CD4-positive, alpha-beta T cell treated with Interferon gamma for 1 hour (primary cell): ENCODE measurements around the gene MBD4.
"Not testable (repeated sequence)": the region's sequence is repeated elsewhere in the genome, so short reads cannot be mapped to it uniquely, and the experiment has no call there.

Experiments used
- DNase-seq: peaks from one replicate; pipeline ENCODE4 v3.0.0-alpha.2; 2020

MBD4 gene

GRCh38 chr3:129439817-129440617 is at the start of gene MBD4, which contains the start of gene IFT122:
TSS of gene MBD4 (minus strand) at chr3:129439948. CDS start at chr3:129439833, 115 bp downstream.
TSS of gene IFT122 (plus strand) at chr3:129440224. CDS start at chr3:129440331, 107 bp downstream.
- peak; percentile 100 for DNase-seq

- DNase-seq = not testable (repeated sequence)
These were observed 49.5 kb upstream of the MBD4 start for GRCh38 chr3:129489258-129489657.

GRCh38 chr3:129487868-129488335 is 48.2 kb upstream of the MBD4 start:
- not testable (repeated sequence) for DNase-seq

GRCh38 chr3:129487183-129487867 is 47.6 kb upstream of the MBD4 start:
- DNase-seq = no peak

- no peak for DNase-seq
These were observed 46.9 kb upstream of the MBD4 start for GRCh38 chr3:129486664-129487035.

GRCh38 chr3:129485721-129486663 is 46.2 kb upstream of the MBD4 start:
- DNase-seq = no peak

- DNase-seq = not testable (repeated sequence)
These were observed 45.4 kb upstream of the MBD4 start for GRCh38 chr3:129485146-129485545.

GRCh38 chr3:129483870-129484269 is 44.1 kb upstream of the MBD4 start:
- no peak for DNase-seq

GRCh38 chr3:129482721-129483120 is 43.0 kb upstream of the MBD4 start:
- DNase-seq = no peak

GRCh38 chr3:129481766-129482332 is 42.1 kb upstream of the MBD4 start:
- DNase-seq = peak; percentile 69

GRCh38 chr3:129481225-129481765 is 41.5 kb upstream of the MBD4 start:
- not testable (repeated sequence) for DNase-seq

- DNase-seq = no peak
These were observed 36.8 kb upstream of the MBD4 start for GRCh38 chr3:129476586-129476985.

GRCh38 chr3:129475863-129476262 is 36.1 kb upstream of the MBD4 start:
- DNase-seq = no peak

GRCh38 chr3:129474984-129475804 is 35.4 kb upstream of the MBD4 start:
- DNase-seq = no peak

GRCh38 chr3:129473769-129474152 is 34.0 kb upstream of the MBD4 start:
- no peak for DNase-seq

- no peak for DNase-seq
These were observed 33.5 kb upstream of the MBD4 start for GRCh38 chr3:129473067-129473768.

GRCh38 chr3:129470861-129471260 is 31.1 kb upstream of the MBD4 start:
- DNase-seq = no peak

- DNase-seq = no peak
These were observed 29.3 kb upstream of the MBD4 start for GRCh38 chr3:129469026-129469425.

- DNase-seq = no peak
These were observed 28.2 kb upstream of the MBD4 start for GRCh38 chr3:129467932-129468331.

- no peak for DNase-seq
These were observed 24.0 kb upstream of the MBD4 start for GRCh38 chr3:129463716-129464115.

- DNase-seq = no peak
These were observed 23.3 kb upstream of the MBD4 start for GRCh38 chr3:129463094-129463493.
